Heart left ventricle (tissue), 13 donors: ENCODE measurements around the gene UQCRH.

ENCODE experiments used
- POLR2A ChIP-seq, 2 donors: fragments of 450-650 bp; IDR thresholded peaks; one replicate each; pipeline ENCODE4 v1.6.1; 2017; ENCODE audit warnings: antibody characterized with exemption in 2 of 2, mild to moderate bottlenecking in 2 of 2, moderate library complexity in 2 of 2
- TF ChIP-seq, protein P1 (sequence below), 12 donors: fragments of 200-600 bp; sonication (generic) in 4 of 12; IDR thresholded peaks; one replicate each; pipeline versions ENCODE4 v1.5.0 to v1.8.0; 2018 to 2022; ENCODE audit warnings: antibody characterized with exemption in 12 of 12, mild to moderate bottlenecking in 5 of 12
- donor health status: ischemic (EF 13 %, LVEDD 7.1; RV severe dilation, severe dysfunction).
- donor health status: DM: no; HTN: yes; CAD: no.
- donor health status: DM: no; HTN: no; CAD: no.
- donor health status: ischemic (EF 25% LVEDD 6.9; RV normal size, moderate dysfunction).
- donor health status: ischemic (EF 25% LVEDD 5.7; RV mildly dilated, moderate dysfunction).
- donor health status: ischemic (EF 35%, LVEDD 5.7; RV mildly dilated, moderate dysfunction).
- donor health status: nonischemic (EF 11% LVEDD 7.7; RV severe dilation, severe dysfunction).
- donor health status: DM: yes; HTN: yes; CAD: no.
- donor health status: PGD.
- donor health status: ischemic (EF 29% LVEDD 5.4; RV normal size, mild dysfunction).
- donor health status: nonischemic (EF 23%, LVEDD 6.1; RV moderate dilation, normal function).

DNA sequence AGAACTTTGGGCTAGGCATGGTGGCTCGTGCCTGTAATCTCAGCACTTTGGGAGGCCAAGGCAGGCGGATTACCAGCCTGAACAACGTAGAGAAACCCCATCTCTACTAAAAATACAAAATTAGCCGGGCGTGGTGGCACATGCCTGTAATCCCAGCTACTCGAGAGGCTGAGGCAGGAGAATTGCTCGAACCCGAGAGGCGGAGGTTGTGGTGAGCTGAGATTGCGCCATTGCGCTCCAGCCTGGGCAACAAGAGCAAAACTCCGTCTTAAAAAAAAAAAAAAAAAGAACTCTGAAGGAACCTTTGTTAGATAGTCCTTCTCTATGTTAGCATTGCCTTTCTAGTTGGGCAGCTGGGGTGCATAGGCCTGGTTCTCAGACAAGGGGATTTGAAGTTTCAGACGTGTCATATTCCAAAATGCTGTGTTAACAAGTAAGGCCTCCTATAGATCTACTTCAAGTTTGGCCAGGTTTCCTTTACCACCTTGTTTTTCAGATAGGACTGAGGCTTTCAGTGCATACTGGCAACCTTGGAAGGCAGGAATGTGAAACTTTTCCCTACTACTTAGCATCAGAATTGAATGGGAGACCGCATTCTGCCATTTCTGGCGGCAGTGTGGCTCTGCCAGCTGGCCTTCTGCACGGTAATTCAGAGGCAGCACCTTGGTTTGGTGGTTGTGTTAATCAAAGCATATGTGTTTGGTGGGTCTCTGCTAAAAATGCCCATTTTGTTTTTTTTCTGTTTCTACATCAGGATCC is 6.1 kb downstream of the UQCRH start:
- TF ChIP-seq, protein P1, sequence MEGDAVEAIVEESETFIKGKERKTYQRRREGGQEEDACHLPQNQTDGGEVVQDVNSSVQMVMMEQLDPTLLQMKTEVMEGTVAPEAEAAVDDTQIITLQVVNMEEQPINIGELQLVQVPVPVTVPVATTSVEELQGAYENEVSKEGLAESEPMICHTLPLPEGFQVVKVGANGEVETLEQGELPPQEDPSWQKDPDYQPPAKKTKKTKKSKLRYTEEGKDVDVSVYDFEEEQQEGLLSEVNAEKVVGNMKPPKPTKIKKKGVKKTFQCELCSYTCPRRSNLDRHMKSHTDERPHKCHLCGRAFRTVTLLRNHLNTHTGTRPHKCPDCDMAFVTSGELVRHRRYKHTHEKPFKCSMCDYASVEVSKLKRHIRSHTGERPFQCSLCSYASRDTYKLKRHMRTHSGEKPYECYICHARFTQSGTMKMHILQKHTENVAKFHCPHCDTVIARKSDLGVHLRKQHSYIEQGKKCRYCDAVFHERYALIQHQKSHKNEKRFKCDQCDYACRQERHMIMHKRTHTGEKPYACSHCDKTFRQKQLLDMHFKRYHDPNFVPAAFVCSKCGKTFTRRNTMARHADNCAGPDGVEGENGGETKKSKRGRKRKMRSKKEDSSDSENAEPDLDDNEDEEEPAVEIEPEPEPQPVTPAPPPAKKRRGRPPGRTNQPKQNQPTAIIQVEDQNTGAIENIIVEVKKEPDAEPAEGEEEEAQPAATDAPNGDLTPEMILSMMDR (IDR thresholded peaks at IDR 0.05) = no peak
- no peak for TF ChIP-seq POLR2A (IDR thresholded peaks at IDR 0.05)
